Ectodermal cell (in vitro differentiated cells): ENCODE measurements around the gene PBX1.

Experiments used
- H3K27ac ChIP-seq: 2 replicates; pipeline ENCODE4 v1.7.0; 2013; ENCODE audit warnings: mild to moderate bottlenecking, low read depth, low read length; ENCODE audit not compliant: insufficient read depth, poor library complexity, severe bottlenecking
- H3K27me3 ChIP-seq: 2 replicates; pipeline ENCODE4 v1.7.0; 2013; ENCODE audit warnings: mild to moderate bottlenecking, low read length; ENCODE audit not compliant: insufficient read depth, control insufficient read depth, poor library complexity, severe bottlenecking
- H3K36me3 ChIP-seq: one replicate; pipeline ENCODE4 v1.7.0; 2013; ENCODE audit warnings: low read length; ENCODE audit not compliant: control insufficient read depth, insufficient read depth
- H3K4me1 ChIP-seq: one replicate; pipeline ENCODE4 v1.7.0; 2013; ENCODE audit warnings: low read length; ENCODE audit not compliant: control insufficient read depth, insufficient read depth
- H3K4me3 ChIP-seq: 2 replicates; pipeline ENCODE4 v1.7.0; 2013; ENCODE audit warnings: low read depth, low read length, control low read depth; ENCODE audit not compliant: insufficient read depth
- H3K9me3 ChIP-seq: 2 replicates; pipeline ENCODE4 v1.7.0; 2013; ENCODE audit warnings: mild to moderate bottlenecking, low read length, moderate library complexity; ENCODE audit not compliant: control insufficient read depth
- WGBS, 2 experiments: methylation state at CpG; one replicate each; pipeline ENCODE4 v1.1.7; 2013; ENCODE audit warnings: missing lambda C conversion rate in 2 of 2; 5-methylcytosine and 5-hydroxymethylcytosine counted together

PBX1 gene

DNA sequence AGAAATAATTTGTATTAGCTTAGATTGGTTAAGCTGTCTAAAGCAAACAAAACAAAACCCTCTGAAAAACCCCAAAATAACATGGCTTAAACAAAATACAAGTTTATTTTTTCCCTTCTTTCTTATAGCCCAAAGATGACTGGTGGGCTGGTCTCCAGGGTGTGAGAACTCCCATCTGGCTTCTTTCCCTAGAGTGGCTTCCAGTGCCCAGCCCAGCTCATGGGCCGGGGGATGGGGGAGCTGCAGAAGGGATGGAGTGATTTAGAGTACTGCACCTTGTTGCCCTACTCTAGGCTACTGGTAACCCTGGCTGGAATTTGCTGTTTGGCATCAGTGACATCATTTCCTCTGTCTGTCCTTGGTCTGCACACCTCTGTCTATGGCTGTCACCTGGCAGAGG lies 223.0 kb downstream of the PBX1 start:
- no peaks in the 10 kb centered on the region for H3K9me3 ChIP-seq
- H3K27ac ChIP-seq, result no peak overlapping the region
- H3K27me3 ChIP-seq, result no peaks in the 10 kb centered on the region
- H3K36me3 ChIP-seq, result no peaks in the 10 kb centered on the region
- peaks cover 3% of the 10 kb centered on the region for H3K4me1 ChIP-seq
- 88 to 95% methylated on average over 1 of the region's 1 CpG for WGBS, 2 experiments
- no peak overlapping the region for H3K4me3 ChIP-seq

- 93 to 95% methylated on average over 13 of the region's 13 CpGs for WGBS, 2 experiments
- H3K27ac ChIP-seq, result no peak overlapping the region
- no peak overlapping the region for H3K4me3 ChIP-seq
- H3K36me3 ChIP-seq, result no peaks in the 10 kb centered on the region
- no peaks in the 10 kb centered on the region for H3K9me3 ChIP-seq
- H3K4me1 ChIP-seq, result peaks cover 12% of the 10 kb centered on the region
- no peaks in the 10 kb centered on the region for H3K27me3 ChIP-seq
Measured at GRCh38 chr1:164783778-164784555, 225.0 kb downstream of the PBX1 start.

- 88 to 90% methylated on average over 6 of the region's 6 CpGs for WGBS, 2 experiments
Measured at GRCh38 chr1:164784960-164785359, 226.0 kb downstream of the PBX1 start.

DNA sequence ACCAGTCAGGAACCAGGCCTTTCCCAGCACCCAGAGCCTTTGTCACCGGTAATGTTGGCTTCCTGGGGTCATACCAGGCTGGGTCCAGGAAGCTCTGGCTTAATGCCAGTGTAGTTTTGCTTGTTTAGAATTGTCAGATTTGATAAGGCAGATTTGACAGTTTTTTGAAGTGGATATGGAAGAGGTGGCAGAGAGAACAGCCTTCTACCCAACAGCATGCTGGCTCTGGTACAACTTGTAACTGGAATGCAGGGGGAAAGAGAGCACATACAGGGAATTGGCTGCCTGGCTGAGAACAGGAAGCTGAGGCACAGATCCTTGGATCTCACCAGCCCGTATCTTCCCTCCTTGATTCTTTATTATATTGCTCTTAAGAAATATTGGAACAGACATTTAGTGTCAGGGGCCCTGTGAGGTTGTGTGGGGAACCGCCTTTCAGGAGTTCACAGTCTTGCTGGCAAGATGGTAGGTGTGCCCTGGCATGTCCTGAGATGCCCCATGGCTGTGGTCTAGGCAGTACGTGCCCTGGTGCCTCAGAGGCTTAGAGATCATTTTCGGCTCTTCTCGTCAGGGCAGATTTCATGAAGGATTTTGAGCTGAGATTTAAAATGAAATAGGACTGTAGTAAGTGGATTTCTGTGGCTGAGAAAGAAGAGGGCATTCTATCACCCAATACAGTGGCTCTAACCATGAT lies 227.0 kb downstream of the PBX1 start:
- no peaks in the 10 kb centered on the region for H3K27me3 ChIP-seq
- H3K4me3 ChIP-seq, result no peak overlapping the region
- H3K4me1 ChIP-seq, result peaks cover 22% of the 10 kb centered on the region
- no peaks in the 10 kb centered on the region for H3K9me3 ChIP-seq
- no peak overlapping the region for H3K27ac ChIP-seq
- 91 to 97% methylated on average over 5 to 6 of the region's 6 CpGs for WGBS, 2 experiments
- no peaks in the 10 kb centered on the region for H3K36me3 ChIP-seq

More at GRCh38 chr1:164784960-164785359, 226.0 kb downstream of the PBX1 start:
- H3K27me3 ChIP-seq, result no peaks in the 10 kb centered on the region
- H3K36me3 ChIP-seq, result no peaks in the 10 kb centered on the region
- H3K4me1 ChIP-seq, result peaks cover 19% of the 10 kb centered on the region
- H3K27ac ChIP-seq, result no peak overlapping the region
- no peaks in the 10 kb centered on the region for H3K9me3 ChIP-seq
- H3K4me3 ChIP-seq, result no peak overlapping the region

DNA sequence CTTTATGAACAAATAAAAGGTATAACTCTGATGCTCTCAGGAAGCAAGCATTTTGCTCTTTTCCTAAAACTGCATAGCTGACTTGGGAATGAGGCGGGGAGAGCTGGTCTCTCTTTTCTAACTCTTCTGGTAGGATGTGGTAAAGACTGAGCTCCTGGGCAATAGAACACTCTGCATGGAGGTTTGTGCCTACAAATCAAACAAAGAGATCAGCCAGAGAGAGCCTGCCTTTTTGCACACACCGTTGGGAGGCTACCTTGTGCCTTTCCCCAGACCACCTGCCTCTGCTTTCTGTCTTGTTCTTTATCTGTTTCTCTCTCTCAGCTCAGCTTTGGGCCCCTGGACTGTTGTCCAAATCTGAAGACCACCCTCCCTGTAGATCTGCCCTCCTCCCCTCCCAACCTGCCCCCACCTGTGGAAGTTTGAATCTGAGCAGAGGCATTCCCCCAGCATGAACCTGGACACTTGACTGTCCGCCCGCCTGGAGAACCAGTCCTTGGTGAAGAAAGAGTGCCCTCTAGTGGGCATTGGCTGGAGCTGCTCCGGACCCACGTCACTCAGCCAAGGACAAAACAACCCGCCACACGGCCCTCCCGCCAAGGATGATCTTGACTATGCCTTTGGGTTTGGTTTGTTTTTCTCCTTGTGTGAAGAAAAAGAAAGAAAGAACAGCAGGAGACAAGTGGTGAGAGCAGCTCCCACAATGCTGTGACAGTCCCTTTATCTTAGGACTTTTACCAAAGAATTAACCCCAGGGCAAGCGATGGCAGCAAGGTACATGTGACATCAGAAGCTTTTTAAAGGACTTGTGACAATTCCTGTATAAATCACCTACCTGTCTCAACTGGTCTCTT lies 228.2 kb downstream of the PBX1 start:
- Histone ChIP-seq H3K36me3 (no peaks in the 10 kb centered on the region), H3K27ac (no peak overlapping the region), H3K4me3 (no peak overlapping the region), H3K27me3 (no peaks in the 10 kb centered on the region), H3K9me3 (no peaks in the 10 kb centered on the region), H3K4me1 (peaks cover 22% of the 10 kb centered on the region)
- WGBS, 2 experiments, result 18 to 22% methylated on average over 10 of the region's 10 CpGs

GRCh38 chr1:164787834-164788231 lies 228.8 kb downstream of the PBX1 start:
- H3K36me3 ChIP-seq, result peaks cover 3% of the 10 kb centered on the region
- no peaks in the 10 kb centered on the region for H3K27me3 ChIP-seq
- H3K4me1 ChIP-seq, result peaks cover 22% of the 10 kb centered on the region
- 67% methylated on average over 8 of the region's 8 CpGs for WGBS, 2 experiments
- H3K27ac ChIP-seq, result no peak overlapping the region
- H3K4me3 ChIP-seq, result no peak overlapping the region
- no peaks in the 10 kb centered on the region for H3K9me3 ChIP-seq

- Histone ChIP-seq H3K27me3 (no peaks in the 10 kb centered on the region), H3K4me3 (no peak overlapping the region), H3K9me3 (no peaks in the 10 kb centered on the region), H3K4me1 (peaks cover 22% of the 10 kb centered on the region), H3K36me3 (peaks cover 13% of the 10 kb centered on the region), H3K27ac (no peak overlapping the region)
- 68 to 83% methylated on average over 5 to 6 of the region's 6 CpGs for WGBS, 2 experiments
Measured at GRCh38 chr1:164790081-164790480, 231.1 kb downstream of the PBX1 start.

GRCh38 chr1:164792410-164793004 lies 233.5 kb downstream of the PBX1 start:
- Histone ChIP-seq H3K4me3 (no peak overlapping the region), H3K4me1 (peaks cover 17% of the 10 kb centered on the region), H3K9me3 (no peaks in the 10 kb centered on the region), H3K27me3 (no peaks in the 10 kb centered on the region), H3K36me3 (peaks cover 13% of the 10 kb centered on the region), H3K27ac (no peak overlapping the region)
- 96 to 97% methylated on average over 21 of the region's 21 CpGs for WGBS, 2 experiments

- no peaks in the 10 kb centered on the region for H3K9me3 ChIP-seq
- H3K4me3 ChIP-seq, result no peak overlapping the region
- WGBS, 2 experiments, result 93 to 99% methylated on average over 2 of the region's 2 CpGs
- H3K36me3 ChIP-seq, result peaks cover 13% of the 10 kb centered on the region
- peaks cover 9% of the 10 kb centered on the region for H3K4me1 ChIP-seq
- no peaks in the 10 kb centered on the region for H3K27me3 ChIP-seq
- H3K27ac ChIP-seq, result no peak overlapping the region
Measured at GRCh38 chr1:164794356-164794755, 235.4 kb downstream of the PBX1 start.
